Ishikawa (cell line): Measurements from ENCODE around the gene AGAP1.

Experiments used
- EP300 ChIP-seq: IDR thresholded peaks from 2 replicates; pipeline ENCODE4 v1.6.1; 2012; ENCODE audit warnings: borderline replicate concordance
- FOXM1 ChIP-seq: IDR thresholded peaks from 2 replicates; pipeline ENCODE4 v1.6.1; 2012; ENCODE audit warnings: low read depth, borderline replicate concordance
- MAX ChIP-seq: IDR thresholded peaks from 2 replicates; pipeline ENCODE4 v1.6.1; 2012
- RAD21 ChIP-seq: IDR thresholded peaks from 2 replicates; pipeline ENCODE4 v1.6.1; 2012; ENCODE audit warnings: low read depth
- REST ChIP-seq: IDR thresholded peaks from 2 replicates; pipeline ENCODE4 v1.6.1; 2012; ENCODE audit warnings: low read depth, mild to moderate bottlenecking
- TAF1 ChIP-seq: IDR thresholded peaks from 2 replicates; pipeline ENCODE4 v1.6.1; 2012; ENCODE audit warnings: low read depth, mild to moderate bottlenecking
- USF1 ChIP-seq: IDR thresholded peaks from 2 replicates; pipeline ENCODE4 v1.6.1; 2012
- YY1 ChIP-seq: IDR thresholded peaks from 2 replicates; pipeline ENCODE4 v1.6.1; 2012; ENCODE audit warnings: low read depth

- TF ChIP-seq FOXM1 (no peak), USF1 (no peak), RAD21 (no peak), MAX (no peak), REST (no peak), TAF1 (no peak), EP300 (no peak), YY1 (no peak)
Measured at GRCh38 chr2:235832941-235833340, 339.1 kb downstream of the AGAP1 start.
